OCI-LY7 (cell line): Measurements from ENCODE around the gene TPST2. TPM values are rescaled to one million over a fixed set of nuclear protein-coding genes. Genes with fewer than 3 reads are reported as not detected.

ENCODE experiments used
- BruUV-seq: library from RNA; stranded (reverse); fragments of 400-500 nt; replicated peaks from 2 replicates; lab custom pipeline; 2021; lab: Mats Ljungman, UMichigan
- CTCF ChIA-PET: fragments of 300-600 bp; sonication (Branson Sonifier 250); formaldehyde crosslinking; loops from one replicate; lab custom pipeline; 2022; ENCODE audit warnings: antibody characterized with exemption; ENCODE audit not compliant: unreplicated experiment; lab: Charles Lee
- POLR2A ChIA-PET: fragments of 300-600 bp; sonication (Branson Sonifier 250); formaldehyde crosslinking; loops from one replicate; lab custom pipeline; 2022; ENCODE audit warnings: antibody characterized with exemption; lab: Charles Lee
- DNase-seq: peaks from one replicate; pipeline ENCODE4 v3.0.0-alpha.2; 2015; ENCODE audit warnings: low spot score
- H2AFZ ChIP-seq: fragments of 200-600 bp; sonication (generic), shearing (Covaris generic); 2 replicates; pipeline ENCODE4 v1.6.1; 2014; ENCODE audit warnings: mild to moderate bottlenecking, antibody characterized with exemption, low read length, moderate library complexity
- H3K27ac ChIP-seq: fragments of 200-600 bp; sonication (generic); 2 replicates; pipeline ENCODE4 v1.5.1; 2014; ENCODE audit warnings: mixed run types, low read depth, mild to moderate bottlenecking, moderate library complexity, low read length, inconsistent platforms; ENCODE audit not compliant: poor library complexity, severe bottlenecking
- H3K36me3 ChIP-seq: fragments of 200-600 bp; sonication (generic); 2 replicates; pipeline ENCODE4 v1.6.1; 2014; ENCODE audit warnings: mild to moderate bottlenecking, antibody characterized with exemption, low read length, moderate library complexity, mixed read lengths; ENCODE audit not compliant: insufficient read depth
- H3K4me1 ChIP-seq: fragments of 200-600 bp; sonication (generic); 2 replicates; pipeline ENCODE4 v1.5.1; 2014; ENCODE audit warnings: mild to moderate bottlenecking, low read length; ENCODE audit not compliant: insufficient read depth, poor library complexity, severe bottlenecking
- H3K4me2 ChIP-seq: fragments of 200-600 bp; sonication (generic); 2 replicates; pipeline ENCODE4 v1.6.1; 2014; ENCODE audit warnings: mild to moderate bottlenecking, low read length
- H3K4me3 ChIP-seq: fragments of 200-600 bp; sonication (generic); 2 replicates; pipeline ENCODE4 v1.5.1; 2014; ENCODE audit warnings: mild to moderate bottlenecking, low read depth, low read length; ENCODE audit not compliant: poor library complexity, severe bottlenecking
- H3K79me2 ChIP-seq: fragments of 200-600 bp; sonication (generic); 2 replicates; pipeline ENCODE4 v1.6.1; 2016; ENCODE audit warnings: low read depth, mild to moderate bottlenecking, low read length, moderate library complexity, mixed read lengths; ENCODE audit not compliant: insufficient read depth
- H3K9me2 ChIP-seq: fragments of 200-600 bp; sonication (generic); 2 replicates; pipeline ENCODE4 v1.6.1; 2016; ENCODE audit warnings: mild to moderate bottlenecking, low read length, mixed read lengths; ENCODE audit not compliant: insufficient read depth
- H3K9me3 ChIP-seq: fragments of 200-600 bp; sonication (generic); 2 replicates; pipeline ENCODE4 v1.6.1; 2014; ENCODE audit warnings: mild to moderate bottlenecking, mixed run types, low read length, mixed read lengths
- H4K20me1 ChIP-seq: fragments of 200-600 bp; sonication (generic); 2 replicates; pipeline ENCODE4 v1.6.1; 2014; ENCODE audit warnings: mild to moderate bottlenecking, antibody characterized with exemption, low read length, moderate library complexity, mixed read lengths; ENCODE audit not compliant: insufficient read depth
- CTCF ChIP-seq: fragments of 200-600 bp; sonication (generic); conservative IDR thresholded peaks from 2 replicates; pipeline ENCODE4 v1.5.1; 2014; ENCODE audit warnings: mild to moderate bottlenecking, antibody characterized with exemption, low read length, moderate library complexity, mixed read lengths
- EZH2phosphoT487 ChIP-seq: fragments of 200-600 bp; sonication (generic); IDR thresholded peaks from 2 replicates; pipeline ENCODE4 v1.6.1; 2018; ENCODE audit warnings: low read depth, borderline replicate concordance, mild to moderate bottlenecking, mixed run types, antibody characterized with exemption, low read length, moderate library complexity, mixed read lengths
- intact Hi-C: fragments of 100-400 bp; cut with micrococcal nuclease; formaldehyde crosslinking; loops from one replicate; pipeline ENCODE4 v1.10.0; 2022; ENCODE audit not compliant: unreplicated experiment
- total RNA-seq, 2 experiments: library from RNA; depleted of rRNA in 1 of 2; stranded (reverse); fragments of >200 nt in 1 of 2; shearing (Covaris generic) in 1 of 2; gene quantifications; 2 replicates each; pipeline ENCODE4 v1.2.3, GENCODE V29; 2014 to 2022

Gene TPST2
- total RNA-seq, 2 experiments from 2014 or later: 12.5 to 19.1 TPM

- Histone ChIP-seq H3K4me1 (peaks cover 36% of the 10 kb centered on the region), H4K20me1 (no peaks in the 10 kb centered on the region), H3K27ac (no peak overlapping the region), H3K9me2 (no peaks in the 10 kb centered on the region), H3K36me3 (no peaks in the 10 kb centered on the region), H2AFZ (no peak overlapping the region), H3K4me2 (no peak overlapping the region), H3K79me2 (no peaks in the 10 kb centered on the region), H3K9me3 (no peaks in the 10 kb centered on the region), H3K4me3 (no peak overlapping the region)
- TF ChIP-seq EZH2phosphoT487 (no peak), CTCF (no peak)
- BruUV-seq: no TSS peak
- intact Hi-C loops: no loop called here
- CTCF ChIA-PET: no interaction called here
- DNase-seq: no peak
- POLR2A ChIA-PET: interaction anchor here (1.3 kb wide), 1 partner anchor 38 kb away, joined by 4 read pairs; the partner anchor contains the start of gene TFIP11
Measured at GRCh38 chr22:26549902-26550497, 39.9 kb downstream of the TPST2 start.

GRCh38 chr22:26548984-26549383, 40.9 kb downstream of the TPST2 start:
- H3K36me3 ChIP-seq: no peaks in the 10 kb centered on the region
- no peak overlapping the region for H2AFZ ChIP-seq
- POLR2A ChIA-PET: no interaction called here
- no peak for DNase-seq
- CTCF ChIA-PET: no interaction called here
- H3K4me1 ChIP-seq: peaks cover 28% of the 10 kb centered on the region
- H4K20me1 ChIP-seq: no peaks in the 10 kb centered on the region
- H3K4me3 ChIP-seq: no peak overlapping the region
- no peaks in the 10 kb centered on the region for H3K9me3 ChIP-seq
- no peak overlapping the region for H3K27ac ChIP-seq
- no peaks in the 10 kb centered on the region for H3K79me2 ChIP-seq
- intact Hi-C loops: no loop called here
- no TSS peak for BruUV-seq
- TF ChIP-seq EZH2phosphoT487 (no peak), CTCF (no peak)
- H3K9me2 ChIP-seq: no peaks in the 10 kb centered on the region
- no peak overlapping the region for H3K4me2 ChIP-seq

GRCh38 chr22:26548303-26548702, 41.6 kb downstream of the TPST2 start:
- no TSS peak for BruUV-seq
- H4K20me1 ChIP-seq: no peaks in the 10 kb centered on the region
- no peak overlapping the region for H3K27ac ChIP-seq
- H3K4me1 ChIP-seq: peaks cover 25% of the 10 kb centered on the region
- no peaks in the 10 kb centered on the region for H3K79me2 ChIP-seq
- no peak overlapping the region for H2AFZ ChIP-seq
- no peak overlapping the region for H3K4me2 ChIP-seq
- no peaks in the 10 kb centered on the region for H3K9me2 ChIP-seq
- no peaks in the 10 kb centered on the region for H3K36me3 ChIP-seq
- no peak for DNase-seq
- ChIA-PET CTCF (no interaction called here), POLR2A (interaction anchor here (1.3 kb wide), 1 partner anchor 36 kb away, joined by 3 read pairs; no protein-coding TSS in a partner anchor)
- H3K4me3 ChIP-seq: no peak overlapping the region
- TF ChIP-seq CTCF: no peak
- intact Hi-C loops: no loop called here
- no peaks in the 10 kb centered on the region for H3K9me3 ChIP-seq
